H1 (cell line): ENCODE results near the gene STK39. TPM values are rescaled to one million over a fixed set of nuclear protein-coding genes. Genes with fewer than 3 reads are reported as not detected.

Experiments used
- CTCF ChIA-PET: fragments of 300-600 bp; sonication (Branson Sonifier 250); formaldehyde crosslinking; loops from one replicate; lab custom pipeline; 2021; ENCODE audit not compliant: partially characterized antibody; lab: Charles Lee
- POLR2A ChIA-PET: fragments of 300-600 bp; sonication (Branson Sonifier 250); formaldehyde crosslinking; loops from one replicate; lab custom pipeline; 2021; ENCODE audit warnings: inconsistent platforms; ENCODE audit not compliant: partially characterized antibody; lab: Charles Lee
- DNase-seq, 2 experiments: peaks; one replicate each; pipeline versions ENCODE4 v3.0.0 to v3.0.0-alpha.2; 2010 to 2022; ENCODE audit warnings: low spot score in 2 of 2, low read depth in 1 of 2, mixed read lengths in 1 of 2
- FAIRE-seq: peaks from 2 replicates; lab custom pipeline; 2011; peaks lifted over from hg19 to GRCh38; lab: Jason Lieb, UNC
- H2AFZ ChIP-seq: 2 replicates; pipeline ENCODE4 v1.8.1; 2012; ENCODE audit warnings: low read length, inconsistent platforms
- H2AK5ac ChIP-seq: 2 replicates; pipeline ENCODE4 v1.6.1; 2013; ENCODE audit warnings: low read depth, low read length
- H2BK120ac ChIP-seq: replicated peaks from 2 replicates; pipeline ENCODE3; 2013; ENCODE audit warnings: low read depth, low read length, inconsistent platforms
- H2BK12ac ChIP-seq: 2 replicates; pipeline ENCODE4 v1.6.1; 2013; ENCODE audit warnings: low read depth, low read length
- H2BK15ac ChIP-seq: 2 replicates; pipeline ENCODE4 v1.6.1; 2013; ENCODE audit warnings: low read length
- H2BK20ac ChIP-seq: 2 replicates; pipeline ENCODE4 v1.6.1; 2013; ENCODE audit warnings: low read length
- H2BK5ac ChIP-seq: 2 replicates; pipeline ENCODE4 v1.6.1; 2013; ENCODE audit warnings: low read depth, low read length
- H3K14ac ChIP-seq: 2 replicates; pipeline ENCODE4 v1.6.1; 2013; ENCODE audit warnings: inconsistent platforms; ENCODE audit not compliant: insufficient read length
- H3K18ac ChIP-seq: 2 replicates; pipeline ENCODE4 v1.6.1; 2013; ENCODE audit warnings: low read length; ENCODE audit errors: extremely low read depth
- H3K23ac ChIP-seq: 2 replicates; pipeline ENCODE4 v1.6.1; 2013; ENCODE audit warnings: inconsistent platforms; ENCODE audit not compliant: insufficient read length
- H3K23me2 ChIP-seq: 2 replicates; pipeline ENCODE4 v1.6.1; 2013; ENCODE audit warnings: low read depth, low read length
- H3K27ac ChIP-seq: 2 replicates; pipeline ENCODE4 v1.6.1; 2011; ENCODE audit warnings: low read depth, low read length, inconsistent platforms
- H3K27me3 ChIP-seq, 4 experiments: replicated peaks in 1 of 4; 1 replicate in 1 of 4; 2 replicates in 3 of 4; pipeline versions ENCODE4 v1.6.1 to v1.8.1; 2011 to 2013; ENCODE audit warnings: low read length in 3 of 4, mild to moderate bottlenecking in 3 of 4, inconsistent platforms in 2 of 4, mixed read lengths in 2 of 4, moderate library complexity in 1 of 4; ENCODE audit not compliant: control insufficient read depth in 3 of 4, insufficient read depth in 3 of 4; ENCODE audit errors: extremely low read depth in 1 of 4
- H3K36me3 ChIP-seq, 4 experiments: 2 replicates each; pipeline versions ENCODE4 v1.6.1 to v1.8.1; 2011 to 2013; ENCODE audit warnings: mild to moderate bottlenecking in 4 of 4, low read length in 3 of 4, moderate library complexity in 2 of 4, control low read depth in 1 of 4, inconsistent platforms in 1 of 4; ENCODE audit not compliant: insufficient read depth in 4 of 4, control insufficient read depth in 2 of 4
- H3K4ac ChIP-seq: replicated peaks from 2 replicates; pipeline ENCODE3; 2013; ENCODE audit warnings: low read length, low read depth, mixed read lengths, inconsistent platforms; ENCODE audit not compliant: insufficient read length
- H3K4me1 ChIP-seq, 4 experiments: replicated peaks in 1 of 4; 1 replicate in 1 of 4; 2 replicates in 3 of 4; pipeline versions ENCODE4 v1.6.1 to v1.8.1; 2011 to 2013; ENCODE audit warnings: low read length in 3 of 4, inconsistent platforms in 2 of 4, mixed read lengths in 1 of 4; ENCODE audit not compliant: insufficient read depth in 4 of 4, control insufficient read depth in 3 of 4
- H3K4me2 ChIP-seq, 2 experiments: 2 replicates each; pipeline versions ENCODE4 v1.6.1 to v1.8.1; 2011 to 2013; ENCODE audit warnings: low read depth in 2 of 2, low read length in 2 of 2, control low read depth in 1 of 2, inconsistent platforms in 1 of 2, mild to moderate bottlenecking in 1 of 2; ENCODE audit not compliant: insufficient read depth in 1 of 2
- H3K4me3 ChIP-seq, 4 experiments: fragments of 200-600, 300-600 bp in 1 of 4; sonication (generic), shearing (Covaris generic), sonication (Bioruptor Twin) in 1 of 4; 2 replicates each; pipeline versions ENCODE4 v1.5.1 to v1.8.1; 2011 to 2016; ENCODE audit warnings: low read length in 4 of 4, low read depth in 3 of 4, control low read depth in 2 of 4, inconsistent platforms in 2 of 4, mild to moderate bottlenecking in 2 of 4, mixed read lengths in 1 of 4, moderate library complexity in 1 of 4; ENCODE audit not compliant: insufficient read depth in 2 of 4; ENCODE audit errors: extremely low read depth in 1 of 4
- H3K56ac ChIP-seq: replicated peaks from 2 replicates; pipeline ENCODE3; 2013; ENCODE audit warnings: low read depth, mild to moderate bottlenecking, mixed read lengths, low read length, inconsistent platforms; ENCODE audit not compliant: insufficient read length
- H3K79me1 ChIP-seq: 2 replicates; pipeline ENCODE4 v1.6.1; 2013; ENCODE audit warnings: low read depth, low read length, control low read depth
- H3K79me2 ChIP-seq, 2 experiments: 2 replicates each; pipeline versions ENCODE4 v1.6.1 to v1.8.1; 2012 to 2013; ENCODE audit warnings: low read length in 2 of 2, mild to moderate bottlenecking in 2 of 2, inconsistent platforms in 1 of 2; ENCODE audit not compliant: insufficient read depth in 2 of 2, control insufficient read depth in 1 of 2
- H3K9ac ChIP-seq, 4 experiments: replicated peaks in 1 of 4; 1 replicate in 1 of 4; 2 replicates in 3 of 4; pipeline versions ENCODE4 v1.6.1 to v1.8.1; 2011 to 2013; ENCODE audit warnings: low read depth in 3 of 4, low read length in 3 of 4, control low read depth in 2 of 4, mild to moderate bottlenecking in 2 of 4, moderate library complexity in 2 of 4, inconsistent platforms in 1 of 4; ENCODE audit errors: extremely low read depth in 1 of 4
- H3K9me3 ChIP-seq, 2 experiments: 2 replicates each; pipeline versions ENCODE4 v1.6.1 to v1.8.1; 2012 to 2013; ENCODE audit warnings: mild to moderate bottlenecking in 2 of 2, moderate library complexity in 2 of 2, control low read depth in 1 of 2, inconsistent platforms in 1 of 2, low read depth in 1 of 2, low read length in 1 of 2, mixed read lengths in 1 of 2; ENCODE audit not compliant: insufficient read depth in 2 of 2
- H4K20me1 ChIP-seq, 2 experiments: replicated peaks in 1 of 2; 2 replicates each; pipeline versions ENCODE3 to v1.8.1; 2011 to 2013; ENCODE audit warnings: inconsistent platforms in 2 of 2, low read length in 2 of 2, mild to moderate bottlenecking in 1 of 2; ENCODE audit not compliant: insufficient read depth in 2 of 2, control insufficient read depth in 1 of 2
- H4K5ac ChIP-seq: 2 replicates; pipeline ENCODE4 v1.6.1; 2013; ENCODE audit warnings: low read length, low read depth, mixed read lengths, inconsistent platforms; ENCODE audit not compliant: insufficient read length
- H4K8ac ChIP-seq: 2 replicates; pipeline ENCODE4 v1.8.0; 2013; ENCODE audit warnings: mild to moderate bottlenecking, moderate library complexity, low read length, inconsistent platforms; ENCODE audit not compliant: insufficient read depth; ENCODE audit errors: extremely low read depth
- H4K91ac ChIP-seq: replicated peaks from 2 replicates; pipeline ENCODE3; 2013; ENCODE audit warnings: low read length, mixed read lengths, inconsistent platforms; ENCODE audit not compliant: insufficient read length
- EP300 ChIP-seq, 2 experiments: IDR thresholded peaks; 1 replicate in 1 of 2; 2 replicates in 1 of 2; pipeline ENCODE4 v1.6.1; 2011 to 2012; ENCODE audit warnings: low read depth in 2 of 2, low read length in 2 of 2, mild to moderate bottlenecking in 2 of 2, borderline replicate concordance in 1 of 2, inconsistent platforms in 1 of 2, moderate library complexity in 1 of 2
- GTF2F1 ChIP-seq: IDR thresholded peaks from 2 replicates; pipeline ENCODE4 v1.6.1; 2012; ENCODE audit warnings: low read depth, low read length, improper control_type of control experiment, borderline replicate concordance
- POU5F1 ChIP-seq: IDR thresholded peaks from 2 replicates; pipeline ENCODE4 v1.6.1; 2011; ENCODE audit warnings: low read depth, mild to moderate bottlenecking, low read length, moderate library complexity
- SIX5 ChIP-seq: IDR thresholded peaks from 2 replicates; pipeline ENCODE4 v1.6.1; 2011; ENCODE audit warnings: mild to moderate bottlenecking, low read depth, low read length
- SP1 ChIP-seq: IDR thresholded peaks from 2 replicates; pipeline ENCODE4 v1.6.1; 2011; ENCODE audit warnings: low read depth, low read length
- TBP ChIP-seq: IDR thresholded peaks from 2 replicates; pipeline ENCODE4 v1.6.1; 2011; ENCODE audit warnings: low read depth, low read length, improper control_type of control experiment
- WGBS, 2 experiments: shearing (Covaris generic) in 1 of 2; methylation state at CpG; one replicate each; pipeline versions ENCODE4 v1.1.6 to v1.1.7; 2013 to 2015; ENCODE audit warnings: low lambda C conversion rate in 2 of 2, mixed read lengths in 2 of 2, inconsistent platforms in 1 of 2, low coverage in 1 of 2, missing lambda C conversion rate in 1 of 2; ENCODE audit not compliant: insufficient replicate concordance in 2 of 2, insufficient coverage in 1 of 2, insufficient read length in 1 of 2; ENCODE audit errors: extremely low coverage in 1 of 2, missing lambda C conversion rate in 1 of 2; 5-methylcytosine and 5-hydroxymethylcytosine counted together
- polyA plus RNA-seq, 7 experiments: library from polyadenylated mRNA; depleted of rRNA in 3 of 7; stranded (reverse) in 5 of 7; unstranded in 2 of 7; fragments of >200 nt in 5 of 7; fragments of 200-250 nt in 2 of 7; gene quantifications; 1 replicate in 5 of 7; 2 replicates in 1 of 7; 4 replicates in 1 of 7; pipeline versions ENCODE4 v1.2.1 to v1.2.3, GENCODE V29; 2011 to 2013; ENCODE audit warnings: missing spikeins in 2 of 7, mixed read lengths in 2 of 7
- total RNA-seq: library from RNA; stranded (reverse); fragmentation: NEBNext Ultra II Directional; extraction: Animal tissue kit (Norgen Biotek cat#: 25700); gene quantifications from 2 replicates; pipeline ENCODE4 v1.2.1, GENCODE V29; 2021

STK39 gene
- total and polyA plus RNA-seq, 2 of the 8 experiments (the other 6 are each of a cell fraction or from before 2014, with no cell fraction given): 13.7 to 23.8 TPM

- H4K91ac ChIP-seq: no peak overlapping the region
- no peak overlapping the region for H4K5ac ChIP-seq
- FAIRE-seq: no peak
- DNase-seq: no peak
- H2BK15ac ChIP-seq: no peak overlapping the region
- no peak for TF ChIP-seq SIX5
- TF ChIP-seq SP1: no peak
- TF ChIP-seq POU5F1: no peak
- TF ChIP-seq TBP: no peak
- TF ChIP-seq GTF2F1: no peak
- TF ChIP-seq EP300 (IDR thresholded peaks at IDR 0.05; ENCODE audit: borderline replicate concordance in 1 of 2, low read depth in 2 of 2, low read length in 2 of 2): no peak
- TF ChIP-seq, all 59 proteins: peak for 0
- Histone ChIP-seq H3K4me1 (peaks cover 0 to 16% (median 6%) of the 10 kb centered on the region in 4 experiments; a peak in 5 of 7 replicates), H2AFZ (no peak overlapping the region), H4K8ac (no peak overlapping the region), H2BK120ac (no peak overlapping the region), H3K27me3 (no peaks in the 10 kb centered on the region), H3K4me3 (no peak overlapping the region), H3K4ac (no peak overlapping the region), H3K4me2 (no peak overlapping the region), H2BK5ac (no peak overlapping the region), H3K36me3 (no peaks in the 10 kb centered on the region), H3K9ac (no peak overlapping the region), H3K9me3 (no peaks in the 10 kb centered on the region), H2BK12ac (no peak overlapping the region), H3K14ac (no peak overlapping the region), H4K20me1 (peaks cover 0 to 1% of the 10 kb centered on the region in 2 experiments), H3K18ac (no peak overlapping the region), H3K27ac (no peak overlapping the region), H3K79me2 (no peaks in the 10 kb centered on the region), H2BK20ac (no peak overlapping the region), H3K56ac (no peak overlapping the region), H3K23me2 (no peaks in the 10 kb centered on the region), H3K23ac (no peak overlapping the region), H3K79me1 (peaks cover 3% of the 10 kb centered on the region; the same call in 1 of the 2 replicates), H2AK5ac (no peak overlapping the region)
- 83% methylated on average over 4 of the region's 4 CpGs; no CpG with 5 or more reads in 1 of the 2 experiments for WGBS, 2 experiments
- ChIA-PET POLR2A (no interaction called here), CTCF (interaction anchor here (0.6 to 2.6 kb wide), 4 partner anchors 10 to 323 kb away, joined by 3 to 12 read pairs (median 4); no protein-coding TSS in a partner anchor)
Observed at GRCh38 chr2:168181825-168182224, 65.6 kb downstream of the STK39 start.
